Astrocyte (in vitro differentiated cells and primary cell): ENCODE results near the gene CINP.

Experiments
- CTCF ChIP-seq: IDR thresholded peaks from 2 replicates; pipeline ENCODE4 v1.5.1; 2011; ENCODE audit warnings: low read depth, mild to moderate bottlenecking, inconsistent platforms, low read length, moderate library complexity; ENCODE audit not compliant: insufficient read depth
- EZH2 ChIP-seq: IDR thresholded peaks from 2 replicates; pipeline ENCODE4 v1.6.1; 2012; ENCODE audit warnings: mild to moderate bottlenecking, low read length, inconsistent platforms; ENCODE audit not compliant: insufficient read depth

GRCh38 chr14:102390064-102390855 is 27.6 kb upstream of the CINP start:
- TF ChIP-seq CTCF, result no peak
- no peak for TF ChIP-seq EZH2
